GM12878 (cell line): Measurements from ENCODE around the gene BHLHA9. TPM values are rescaled to one million over a fixed set of nuclear protein-coding genes. Genes with fewer than 3 reads are reported as not detected.

Experiments
- ATAC-seq: fragments of 200-7000 bp; cut with Tn5 transposase; 3 replicates; pipeline ENCODE4 v1.9.1; 2020; ENCODE audit warnings: mild to moderate bottlenecking, moderate library complexity
- BruUV-seq: library from RNA; stranded (reverse); fragments of 400-500 nt; replicated peaks from 2 replicates; lab custom pipeline; 2021; lab: Mats Ljungman, UMichigan
- CTCF ChIA-PET: fragments of 300-600 bp; sonication (Branson Sonifier 250); formaldehyde crosslinking; extraction: SDS; loops from one replicate; lab custom pipeline; 2021; ENCODE audit warnings: inconsistent platforms; lab: Yijun Ruan, JAX
- POLR2A ChIA-PET: fragments of 350-600 bp; formaldehyde crosslinking; extraction: SDS; loops from one replicate; lab custom pipeline; 2021; ENCODE audit warnings: inconsistent platforms; lab: Charles Lee
- RAD21 ChIA-PET: fragments of 300-600 bp; sonication (Branson Sonifier 250); formaldehyde crosslinking; loops from one replicate; lab custom pipeline; 2023; ENCODE audit warnings: antibody characterized with exemption; ENCODE audit not compliant: unreplicated experiment; lab: Charles Lee
- SMC1A ChIA-PET: fragments of 300-600 bp; sonication (Branson Sonifier 250); formaldehyde crosslinking; loops from one replicate; lab custom pipeline; 2023; ENCODE audit not compliant: unreplicated experiment, uncharacterized antibody; lab: Charles Lee
- DNase-seq: peaks from one replicate; pipeline ENCODE4 v3.0.0-alpha.2; 2011; ENCODE audit warnings: low read depth, low spot score
- FAIRE-seq: peaks from 3 replicates; lab custom pipeline; 2011; peaks lifted over from hg19 to GRCh38; lab: Jason Lieb, UNC
- H2AFZ ChIP-seq: 2 replicates; pipeline ENCODE4 v1.6.0; 2011; ENCODE audit warnings: low read depth, low read length, control low read depth; ENCODE audit not compliant: control insufficient read depth
- H3K27ac ChIP-seq: 2 replicates; pipeline ENCODE4 v1.5.1; 2011; ENCODE audit warnings: control low read depth; ENCODE audit not compliant: control insufficient read depth, insufficient read depth
- H3K27me3 ChIP-seq, 2 experiments: replicated peaks in 1 of 2; 2 replicates each; pipeline versions ENCODE4 v1.6.0 to v1.6.1; 2011; ENCODE audit warnings: low read length in 1 of 2; ENCODE audit not compliant: control insufficient read depth in 2 of 2, insufficient read depth in 2 of 2
- H3K36me3 ChIP-seq, 2 experiments: 2 replicates each; pipeline ENCODE4 v1.5.1; 2011; ENCODE audit warnings: low read length in 1 of 2; ENCODE audit not compliant: control insufficient read depth in 2 of 2, insufficient read depth in 2 of 2
- H3K4me1 ChIP-seq: 2 replicates; pipeline ENCODE4 v1.6.1; 2011; ENCODE audit warnings: mild to moderate bottlenecking, low read length, moderate library complexity, mixed read lengths; ENCODE audit not compliant: control insufficient read depth, insufficient read depth
- H3K4me2 ChIP-seq: 2 replicates; pipeline ENCODE4 v1.6.0; 2011; ENCODE audit warnings: control low read depth; ENCODE audit not compliant: control insufficient read depth, insufficient read depth
- H3K4me3 ChIP-seq: fragments of 200-600 bp; sonication (generic); 2 replicates; pipeline ENCODE4 v1.5.1; 2016
- H3K79me2 ChIP-seq: 2 replicates; pipeline ENCODE4 v1.6.0; 2011; ENCODE audit warnings: low read length; ENCODE audit not compliant: control insufficient read depth, insufficient read depth
- H3K9ac ChIP-seq: 2 replicates; pipeline ENCODE4 v1.8.0; 2011; ENCODE audit warnings: low read length, control low read depth, mixed read lengths; ENCODE audit not compliant: control insufficient read depth, insufficient read depth
- H3K9me3 ChIP-seq: replicated peaks from 3 replicates; pipeline ENCODE4 v1.5.1; 2011; ENCODE audit warnings: mild to moderate bottlenecking, low read length; ENCODE audit not compliant: control insufficient read depth, insufficient read depth
- H4K20me1 ChIP-seq: 2 replicates; pipeline ENCODE4 v1.6.0; 2011; ENCODE audit not compliant: control insufficient read depth, insufficient read depth
- CREB1 ChIP-seq: IDR thresholded peaks from 2 replicates; pipeline ENCODE4 v1.6.1; 2012; ENCODE audit warnings: low read depth, mild to moderate bottlenecking, inconsistent platforms
- MXI1 ChIP-seq: fragments of 150-350 bp; IDR thresholded peaks from 2 replicates; pipeline ENCODE4 v1.6.1; 2011; ENCODE audit warnings: low read depth, mild to moderate bottlenecking, inconsistent platforms, low read length, improper control_type of control experiment
- MYB ChIP-seq: fragments of 150-350 bp; IDR thresholded peaks from 2 replicates; pipeline ENCODE4 v1.6.1; 2014; ENCODE audit warnings: mild to moderate bottlenecking, low read depth, low read length, borderline replicate concordance
- PBX3 ChIP-seq: IDR thresholded peaks from 2 replicates; pipeline ENCODE4 v1.6.1; 2011; ENCODE audit warnings: mild to moderate bottlenecking, low read depth, low read length, moderate library complexity; ENCODE audit not compliant: insufficient replicate concordance
- PKNOX1 ChIP-seq: fragments of 450-650 bp; IDR thresholded peaks from 2 replicates; pipeline ENCODE4 v1.6.1; 2016; ENCODE audit warnings: mild to moderate bottlenecking
- PRDM15 ChIP-seq: fragments of 450-650 bp; formaldehyde crosslinking; IDR thresholded peaks from 2 replicates; pipeline ENCODE4 v1.4.0; 2020; ENCODE audit warnings: mild to moderate bottlenecking, moderate library complexity
- RELB ChIP-seq: fragments of 450-650 bp; IDR thresholded peaks from 2 replicates; pipeline ENCODE4 v1.6.1; 2017; ENCODE audit warnings: low read depth, mild to moderate bottlenecking, moderate library complexity
- SIN3A ChIP-seq: IDR thresholded peaks from 2 replicates; pipeline ENCODE4 v1.6.1; 2012; ENCODE audit warnings: low read depth, low read length, improper control_type of control experiment
- SMARCA5 ChIP-seq: fragments of 450-650 bp; IDR thresholded peaks from 2 replicates; pipeline ENCODE4 v1.6.1; 2017; ENCODE audit warnings: mild to moderate bottlenecking
- WGBS: methylation state at CpG from one replicate; pipeline ENCODE4 v1.1.6; 2016; ENCODE audit warnings: low lambda C conversion rate; ENCODE audit not compliant: insufficient replicate concordance, insufficient coverage; ENCODE audit errors: missing lambda C conversion rate; 5-methylcytosine and 5-hydroxymethylcytosine counted together
- in situ Hi-C: fragments of 300-500 bp; cut with MboI; formaldehyde crosslinking; loops from 9 replicates; pipeline ENCODE4 v1.14.3; 2018; ENCODE audit warnings: mixed read lengths
- intact Hi-C: fragments of 100-400 bp; cut with micrococcal nuclease; formaldehyde crosslinking; loops from one replicate; pipeline ENCODE4 v1.14.2; 2022; ENCODE audit not compliant: unreplicated experiment
- polyA plus RNA-seq, 11 experiments: library from polyadenylated mRNA; depleted of rRNA in 4 of 11; unstranded in 6 of 11; stranded (reverse) in 5 of 11; fragments of >200 nt; fragmentation: Nextera tagmentation in 4 of 11; fragmentation: Illumina TruSeq in 1 of 11; extraction: Ambion mirVana in 4 of 11; extraction: Trizol in 1 of 11; gene quantifications; 1 replicate in 1 of 11; 2 replicates in 10 of 11; pipeline versions ENCODE4 v1.2.1 to v1.2.3, GENCODE V29; 2011 to 2016; ENCODE audit warnings: inconsistent platforms in 2 of 11, missing spikeins in 2 of 11, low read depth in 1 of 11
- total RNA-seq, 4 experiments: library from RNA; depleted of rRNA in 3 of 4; stranded (reverse); fragments of >200 nt in 3 of 4; fragmentation: Illumina TruSeq in 1 of 4; extraction: Trizol in 1 of 4; gene quantifications; 2 replicates each; pipeline versions ENCODE4 v1.2.1 to v1.2.3, GENCODE V29; 2013 to 2021

BHLHA9 gene
- total and polyA plus RNA-seq, 10 of the 15 experiments (the other 5 are each of a cell fraction or from before 2014, with no cell fraction given) = not detected

- ChIA-PET SMC1A (interaction anchor here (0.6 kb wide), 1 partner anchor 27 kb away, joined by 3 read pairs; no protein-coding TSS in a partner anchor), POLR2A (no interaction called here), CTCF (no interaction called here), RAD21 (no interaction called here)
- intact Hi-C loops = no loop called here
- Histone ChIP-seq H3K9me3 (no peaks in the 10 kb centered on the region), H3K36me3 (no peaks in the 10 kb centered on the region), H3K27ac (no peak overlapping the region), H3K4me2 (no peak overlapping the region), H3K79me2 (peaks cover 22% of the 10 kb centered on the region), H3K4me1 (peaks cover 5% of the 10 kb centered on the region; the same call in 1 of the 2 replicates), H3K4me3 (no peak overlapping the region), H3K27me3 (no peaks in the 10 kb centered on the region), H4K20me1 (no peaks in the 10 kb centered on the region), H2AFZ (no peak overlapping the region), H3K9ac (no peak overlapping the region)
- DNase-seq = no peak
- 51% methylated on average over 6 of the region's 11 CpGs for WGBS
- TF ChIP-seq MYB (no peak), RELB (no peak)
- in situ Hi-C loops = no loop called here
- no peak for ATAC-seq
- no peak for FAIRE-seq
- BruUV-seq = no TSS peak
Observed at GRCh38 chr17:1232786-1233185, 37.5 kb upstream of the BHLHA9 start.

- ChIA-PET RAD21 (interaction anchor here (0.6 to 0.8 kb wide), 2 partner anchors 112 to 320 kb away, joined by 3 read pairs; no protein-coding TSS in a partner anchor), SMC1A (no interaction called here), POLR2A (interaction anchor here (0.6 kb wide), 3 partner anchors 14 to 604 kb away, joined by 3 to 5 read pairs (median 4); no protein-coding TSS in a partner anchor), CTCF (interaction anchor here (0.8 to 1.0 kb wide), 2 partner anchors 28 to 124 kb away, joined by 3 read pairs; no protein-coding TSS in a partner anchor)
- H3K79me2 ChIP-seq = peaks cover 6% of the 10 kb centered on the region
- H3K9ac ChIP-seq = no peak overlapping the region
- H3K9me3 ChIP-seq = no peaks in the 10 kb centered on the region
- intact Hi-C loops = no loop called here
- FAIRE-seq (no peak), ATAC-seq (no peak), DNase-seq (no peak)
- H3K27me3 ChIP-seq = no peaks in the 10 kb centered on the region
- H3K4me2 ChIP-seq = no peak overlapping the region
- BruUV-seq = no TSS peak
- H2AFZ ChIP-seq = no peak overlapping the region
- H3K36me3 ChIP-seq = no peaks in the 10 kb centered on the region
- no peak overlapping the region for H3K4me3 ChIP-seq
- H4K20me1 ChIP-seq = no peaks in the 10 kb centered on the region
- no peak overlapping the region for H3K27ac ChIP-seq
- H3K4me1 ChIP-seq = peaks cover 5% of the 10 kb centered on the region; the same call in 1 of the 2 replicates
- 60% methylated on average over 4 of the region's 4 CpGs for WGBS
- in situ Hi-C loops = no loop called here
- no peak for TF ChIP-seq PBX3
- no peak for TF ChIP-seq SMARCA5
- no peak for TF ChIP-seq PKNOX1
- no peak for TF ChIP-seq SIN3A
- no peak for TF ChIP-seq MXI1
- no peak for TF ChIP-seq PRDM15 (CRISPR knock-in tag)
- TF ChIP-seq CREB1 = no peak
Observed at GRCh38 chr17:1234455-1234854, 35.8 kb upstream of the BHLHA9 start.
